Kasumi-1 (cell line): ENCODE data around the gene BTN2A1.
A peak's percentile ranks its signal among the peaks of the same experiment; 100 is the strongest.
"Not testable (repeated sequence)": the region's sequence is repeated elsewhere in the genome, so short reads cannot be mapped to it uniquely, and the experiment has no call there.

Experiments used
- DNase-seq, 2 experiments: peaks; one replicate each; lab custom pipeline; 2025; lab: John Stamatoyannopoulos, UW

The BTN2A1 gene

GRCh38 chr6:26432627-26433201 is 25.0 kb upstream of the BTN2A1 start:
- no peak for DNase-seq

- DNase-seq = not testable (repeated sequence)
Measured at GRCh38 chr6:26433680-26434079, 24.1 kb upstream of the BTN2A1 start.

DNA sequence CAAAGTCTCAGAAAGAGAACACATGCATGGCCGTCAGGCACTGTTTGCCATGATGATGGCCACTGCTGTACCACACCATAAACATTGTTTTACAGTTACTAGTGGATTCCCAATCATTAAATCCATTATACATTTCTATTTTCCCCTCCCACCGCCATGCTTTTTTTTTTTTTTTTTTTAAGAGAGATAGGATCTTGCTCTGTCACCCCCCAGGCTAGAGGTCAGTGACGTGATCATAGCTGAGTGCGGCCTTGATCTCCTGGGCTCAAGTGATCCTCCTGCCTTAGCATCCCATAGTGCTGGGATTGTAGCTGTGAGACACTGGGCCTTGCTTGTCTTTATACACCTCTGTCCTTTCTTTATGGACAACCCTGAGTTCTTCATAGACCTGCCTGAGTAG is 21.7 kb upstream of the BTN2A1 start:
- no peak for DNase-seq

GRCh38 chr6:26437550-26437949 is 20.2 kb upstream of the BTN2A1 start:
- no peak for DNase-seq

DNA sequence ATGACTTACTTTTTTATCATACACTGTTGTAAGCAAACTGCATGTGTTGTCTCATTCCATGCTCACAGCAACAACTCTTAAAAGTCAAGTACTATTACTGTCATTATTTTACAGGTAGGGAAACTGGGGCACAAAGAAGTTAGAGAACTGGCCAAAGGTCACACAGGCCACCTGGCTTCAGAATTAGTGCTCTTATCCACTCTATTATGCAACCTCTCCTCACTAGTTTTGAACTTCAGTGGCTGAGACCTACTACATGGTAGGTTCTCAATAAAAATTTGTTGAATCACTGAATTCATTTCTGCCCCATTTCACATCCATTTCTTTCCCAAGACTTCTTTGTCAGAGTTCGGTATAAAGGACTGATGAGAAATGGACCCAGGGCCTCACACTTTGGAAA is 19.8 kb upstream of the BTN2A1 start:
- no peak for DNase-seq

DNA sequence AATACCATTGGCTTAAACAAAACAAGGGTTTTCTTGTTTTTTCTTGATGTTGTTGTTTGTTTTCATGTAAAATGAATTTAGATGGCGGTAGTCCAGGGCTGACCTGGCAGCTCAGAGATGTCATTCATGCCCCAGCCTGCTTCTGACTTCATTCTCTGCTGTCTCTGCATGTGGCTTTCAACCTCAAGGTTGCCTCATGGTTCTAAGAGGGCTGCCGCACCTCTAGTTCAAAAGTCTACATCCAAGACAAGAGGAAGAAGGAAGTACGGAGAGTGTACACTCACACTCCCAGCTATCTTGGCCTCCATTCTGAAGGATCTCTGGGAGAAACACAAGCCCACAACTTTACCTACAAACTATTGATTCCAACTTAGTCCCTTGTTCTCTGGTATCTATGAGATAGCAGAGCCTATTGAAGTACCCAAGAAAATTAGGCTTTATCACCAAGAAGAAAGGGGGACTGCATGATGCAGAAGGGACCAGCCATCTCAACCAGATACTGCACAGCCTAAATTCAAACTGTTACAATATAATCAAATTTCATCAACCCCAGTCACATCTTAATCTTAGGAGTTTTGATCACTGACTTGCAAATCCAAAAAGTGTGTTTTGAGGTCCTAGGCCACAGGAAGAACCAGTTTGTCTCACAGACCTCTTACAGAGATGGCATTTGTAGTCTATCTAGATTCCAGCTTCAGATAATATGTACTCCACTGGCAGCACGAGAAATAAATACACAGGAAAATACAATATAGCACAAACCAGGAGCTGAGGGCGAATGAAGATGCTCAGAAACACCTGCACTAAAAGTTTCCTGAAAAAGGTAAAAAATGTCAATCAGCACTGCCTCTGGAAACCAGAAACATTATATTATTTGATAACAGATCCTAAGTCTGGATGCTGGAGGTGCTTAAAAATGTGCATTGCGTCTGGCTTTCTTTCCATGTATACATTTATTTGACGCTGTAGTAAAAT is 18.3 kb upstream of the BTN2A1 start:
- no peak for DNase-seq

DNA sequence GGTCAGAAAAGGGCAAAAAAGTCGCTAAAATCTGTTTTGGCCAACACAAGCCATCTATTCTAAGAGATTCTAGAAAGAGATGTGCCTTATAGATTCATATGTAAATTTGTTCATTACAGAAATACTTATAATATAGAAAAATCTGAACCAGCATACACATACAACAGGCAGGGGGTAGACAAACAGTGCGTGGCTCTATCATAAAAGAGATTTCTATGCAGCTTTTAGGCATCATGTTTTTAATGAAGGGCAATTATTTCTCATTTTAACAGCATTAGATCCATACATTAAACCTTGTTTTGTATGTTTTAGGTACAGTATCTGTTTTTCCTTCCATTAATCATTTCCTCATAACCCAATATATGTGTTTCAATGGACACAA is 16.8 kb upstream of the BTN2A1 start:
- DNase-seq = no peak

DNA sequence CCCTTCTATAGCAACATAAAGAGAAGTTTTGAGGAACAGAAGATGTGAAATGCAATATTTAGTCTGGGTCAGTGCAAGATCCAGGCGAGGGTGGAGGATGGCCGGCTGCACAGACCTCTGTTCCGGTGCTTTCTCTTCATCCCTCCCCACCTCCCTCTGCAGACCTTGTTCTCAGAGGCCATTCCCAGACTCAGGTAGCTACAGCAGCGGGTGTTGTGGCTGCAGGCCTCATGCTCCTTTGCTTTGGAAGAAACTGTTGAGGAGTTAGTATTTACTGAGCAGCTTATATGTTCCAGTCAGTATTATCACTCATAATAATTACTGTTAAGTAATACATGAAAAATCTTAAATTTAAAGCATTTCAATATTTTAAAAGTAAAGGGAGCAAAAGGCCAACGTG is 15.8 kb upstream of the BTN2A1 start:
- DNase-seq = no peak

GRCh38 chr6:26445934-26446667 is 11.7 kb upstream of the BTN2A1 start:
- no peak for DNase-seq

- no peak for DNase-seq
Measured at GRCh38 chr6:26447257-26447656, 10.5 kb upstream of the BTN2A1 start.

DNA sequence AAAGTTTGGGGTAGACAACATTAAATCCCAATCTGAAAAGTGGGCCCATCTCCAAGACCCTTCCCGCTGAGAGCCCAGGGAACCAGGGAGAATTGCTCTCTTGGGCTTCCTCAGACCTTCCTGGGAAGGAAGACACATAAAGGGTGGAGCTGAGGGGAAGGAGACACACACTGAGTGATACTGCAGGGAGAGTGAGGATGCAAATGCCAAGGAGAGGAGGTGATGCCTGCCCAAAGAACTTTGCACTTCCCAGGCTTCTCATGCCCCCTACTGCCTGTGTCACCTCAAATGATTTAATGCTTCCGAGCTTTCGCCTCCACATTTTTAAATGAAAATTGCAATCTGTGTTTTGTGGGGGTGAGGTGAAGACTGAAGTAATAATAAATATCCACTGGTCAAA is 7.5 kb upstream of the BTN2A1 start:
- DNase-seq = no peak

- no peak for DNase-seq
Measured at GRCh38 chr6:26452631-26453235, 5.0 kb upstream of the BTN2A1 start.

- no peak for DNase-seq
Measured at GRCh38 chr6:26454631-26455030, 3.1 kb upstream of the BTN2A1 start.

DNA sequence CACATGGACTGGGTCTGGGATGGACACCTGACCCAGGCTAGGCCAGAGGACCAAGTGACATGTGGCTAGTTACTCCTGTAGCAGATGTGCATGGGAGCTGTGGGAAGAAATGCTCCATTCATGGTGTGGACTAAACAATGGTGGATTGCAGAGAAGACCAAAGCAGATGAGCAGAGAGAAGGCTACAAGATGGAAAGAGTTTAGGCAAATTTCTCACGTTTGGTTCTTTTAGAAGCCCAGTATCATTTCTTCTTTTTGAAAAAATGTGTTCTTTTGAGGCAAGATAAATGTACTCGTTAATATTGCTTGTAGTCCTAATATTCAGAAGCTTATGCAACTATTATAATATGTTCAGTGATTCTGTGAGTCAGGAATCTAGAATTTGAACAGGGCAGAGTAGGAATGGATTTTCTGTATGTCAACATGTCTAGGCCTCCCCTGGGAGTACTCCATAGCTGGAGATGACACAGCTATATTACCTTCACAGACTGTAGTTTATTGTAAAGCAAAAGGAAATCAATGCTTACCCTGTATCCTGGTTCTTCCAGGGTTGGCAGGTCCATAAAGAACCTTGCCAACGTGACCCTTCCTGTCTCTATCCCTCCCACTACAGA is 2.3 kb upstream of the BTN2A1 start:
- DNase-seq = no peak

DNA sequence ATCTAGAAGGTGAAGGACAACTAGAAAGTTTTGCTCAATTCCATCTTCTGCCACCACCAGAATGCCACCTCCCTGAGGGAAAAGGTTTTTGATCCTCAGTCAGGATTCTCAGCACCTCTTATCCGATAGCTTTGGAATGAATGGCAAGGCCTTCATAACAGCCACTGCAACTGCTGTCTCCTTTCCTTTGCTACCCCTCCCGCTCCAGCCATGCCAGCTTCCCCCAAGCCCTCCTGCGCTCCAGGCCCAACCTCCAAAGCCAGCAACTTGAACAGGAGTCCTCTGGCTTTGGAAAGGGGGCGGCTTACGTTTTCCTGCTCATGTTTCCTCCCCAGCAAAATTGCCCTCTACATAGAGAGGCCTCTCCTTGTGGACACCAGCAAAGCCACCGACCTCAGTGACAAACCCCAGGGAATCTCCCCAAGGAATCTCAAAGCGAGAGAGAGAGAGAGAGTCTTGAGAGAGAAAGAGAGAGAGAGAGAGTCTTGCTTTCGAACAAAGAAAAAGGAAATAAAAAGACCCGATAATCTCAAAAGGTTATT is 420 bp upstream of the BTN2A1 start:
- peak in 1 of 2 experiments; percentile 46 for DNase-seq

DNA sequence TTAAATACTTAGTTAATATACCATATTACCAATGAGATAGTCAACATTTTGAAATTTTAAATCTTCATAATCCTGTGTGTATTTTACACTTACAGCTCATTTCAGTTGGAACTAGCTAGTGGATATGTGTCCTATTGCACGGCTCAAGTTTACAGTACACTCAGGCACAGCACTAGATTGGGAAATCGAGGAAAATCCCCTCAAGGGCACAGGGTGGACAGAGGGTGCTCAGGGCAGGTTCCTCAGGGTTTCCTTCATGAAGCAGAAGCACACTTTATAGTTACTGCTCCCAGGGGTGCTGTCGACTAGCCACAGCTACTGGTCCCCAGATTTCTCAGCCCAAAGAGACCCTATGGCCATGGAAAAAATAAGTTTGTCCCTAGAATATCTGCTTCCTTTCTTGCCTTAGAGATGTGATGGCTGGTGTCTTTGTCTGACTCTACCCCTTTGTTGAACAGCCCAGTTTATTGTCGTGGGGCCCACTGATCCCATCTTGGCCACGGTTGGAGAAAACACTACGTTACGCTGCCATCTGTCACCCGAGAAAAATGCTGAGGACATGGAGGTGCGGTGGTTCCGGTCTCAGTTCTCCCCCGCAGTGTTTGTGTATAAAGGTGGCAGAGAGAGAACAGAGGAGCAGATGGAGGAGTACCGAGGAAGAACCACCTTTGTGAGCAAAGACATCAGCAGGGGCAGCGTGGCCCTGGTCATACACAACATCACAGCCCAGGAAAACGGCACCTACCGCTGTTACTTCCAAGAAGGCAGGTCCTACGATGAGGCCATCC is 1.5 kb downstream of the BTN2A1 start:
- no peak for DNase-seq

DNA sequence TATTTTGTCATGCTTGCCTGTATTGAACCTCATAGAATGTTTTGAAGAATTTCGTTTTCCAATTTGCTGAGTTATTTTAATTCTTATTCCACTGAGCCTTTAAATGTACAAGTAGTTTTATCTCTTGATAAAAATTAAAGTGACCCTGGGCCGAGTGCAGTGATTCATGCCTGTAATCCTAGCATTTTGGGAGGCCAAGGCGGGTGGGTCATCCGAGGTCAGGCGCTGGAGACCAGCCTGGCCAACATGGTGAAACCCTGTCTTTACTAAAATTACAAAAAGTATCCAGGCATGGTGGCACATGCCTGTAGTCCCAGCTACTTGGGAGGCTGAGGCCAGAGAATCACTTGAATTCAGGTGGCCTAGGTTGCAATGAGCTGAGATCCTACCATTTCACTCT is 3.6 kb downstream of the BTN2A1 start:
- not testable (repeated sequence) for DNase-seq

GRCh38 chr6:26464014-26464413 is 6.3 kb downstream of the BTN2A1 start:
- no peak for DNase-seq

DNA sequence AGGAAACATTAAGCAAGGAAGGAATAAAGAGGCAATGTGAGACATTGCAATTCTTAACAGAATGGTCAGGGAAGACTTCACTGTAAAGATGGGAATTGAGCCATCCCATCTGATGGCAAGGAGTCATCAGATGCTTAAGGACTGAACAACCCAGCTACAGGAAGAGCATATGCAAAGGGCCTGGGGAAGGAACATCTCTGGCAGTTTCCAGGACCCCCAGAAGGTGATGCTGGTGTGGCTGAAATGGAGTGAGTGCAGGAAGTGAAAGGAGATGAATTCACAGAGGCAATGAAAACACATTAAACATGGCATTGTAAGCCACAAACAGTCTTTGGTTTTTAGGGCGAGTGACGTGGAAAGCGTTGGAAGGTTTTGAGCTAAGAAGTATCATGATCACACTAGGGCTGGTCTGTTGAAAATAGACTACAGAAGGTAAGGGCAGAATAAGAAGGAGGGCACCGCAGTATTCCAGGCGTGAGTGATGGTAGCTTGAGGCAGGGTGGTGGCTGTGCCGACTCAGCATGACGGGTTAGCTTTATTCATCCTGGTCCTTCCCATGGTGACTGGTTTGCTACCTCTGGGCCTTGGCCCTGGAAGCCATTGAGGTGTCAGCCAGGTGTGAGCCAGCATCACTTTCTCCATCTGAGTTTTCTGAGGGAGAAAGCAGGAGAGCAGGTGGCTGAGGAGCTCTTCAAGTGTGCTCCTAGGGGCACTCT is 6.8 kb downstream of the BTN2A1 start:
- DNase-seq = no peak

DNA sequence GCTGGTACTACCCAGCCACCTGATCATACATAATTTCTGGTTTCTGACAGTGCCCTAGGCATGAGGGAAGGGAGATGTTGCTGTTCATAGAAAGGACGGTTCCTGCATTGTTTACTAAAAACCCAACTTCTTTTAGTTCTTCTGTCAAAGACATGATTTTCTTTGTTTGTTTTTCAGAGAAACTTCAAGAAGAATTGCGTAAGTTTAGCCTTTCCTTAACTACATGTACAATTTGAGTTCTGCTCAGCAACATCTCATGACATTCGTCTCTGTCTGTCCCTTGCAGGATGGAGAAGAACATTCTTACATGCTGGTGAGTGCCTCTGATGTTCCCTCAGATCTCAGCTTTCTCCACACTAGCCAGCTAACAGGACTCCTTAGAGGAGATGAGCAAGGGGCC is 8.0 kb downstream of the BTN2A1 start:
- no peak for DNase-seq
